ENCODE measurements around the gene HIBCH.

- TF ChIP-seq SUZ12 (IDR thresholded peaks at IDR 0.05; ENCODE audit: extremely low read depth, insufficient read depth, insufficient read length) (no peak), YY1 (IDR thresholded peaks at IDR 0.05; ENCODE audit: insufficient read depth, insufficient read length) (no peak)
Observed at GRCh38 chr2:190182071-190182524, 137.5 kb downstream of the HIBCH start.
